ENCODE data around the gene EMILIN1. TPM values are rescaled to one million over a fixed set of nuclear protein-coding genes. Genes with fewer than 3 reads are reported as not detected.

The EMILIN1 gene
- total RNA-seq, 2 experiments from 2014 or later = 1.1 to 1.4 TPM

DNA sequence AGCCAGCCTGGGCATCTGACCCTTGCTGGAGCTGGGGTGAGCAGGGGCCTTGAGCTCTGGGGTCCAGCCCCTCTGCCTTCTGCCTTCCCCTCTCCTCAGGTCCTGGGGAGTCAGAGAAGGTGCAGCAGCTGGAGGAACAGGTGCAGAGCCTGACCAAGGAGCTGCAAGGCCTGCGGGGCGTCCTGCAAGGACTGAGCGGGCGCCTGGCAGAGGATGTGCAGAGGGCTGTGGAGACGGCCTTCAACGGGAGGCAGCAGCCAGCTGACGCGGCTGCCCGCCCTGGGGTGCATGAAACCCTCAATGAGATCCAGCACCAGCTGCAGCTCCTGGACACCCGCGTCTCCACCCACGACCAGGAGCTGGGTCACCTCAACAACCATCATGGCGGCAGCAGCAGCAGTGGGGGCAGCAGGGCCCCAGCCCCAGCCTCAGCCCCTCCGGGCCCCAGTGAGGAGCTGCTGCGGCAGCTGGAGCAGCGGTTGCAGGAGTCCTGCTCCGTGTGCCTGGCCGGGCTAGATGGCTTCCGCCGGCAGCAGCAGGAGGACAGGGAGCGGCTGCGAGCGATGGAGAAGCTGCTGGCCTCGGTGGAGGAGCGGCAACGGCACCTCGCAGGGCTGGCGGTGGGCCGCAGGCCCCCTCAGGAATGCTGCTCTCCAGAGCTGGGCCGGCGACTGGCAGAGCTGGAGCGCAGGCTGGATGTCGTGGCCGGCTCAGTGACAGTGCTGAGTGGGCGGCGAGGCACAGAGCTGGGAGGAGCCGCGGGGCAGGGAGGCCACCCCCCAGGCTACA, 3.8 kb downstream of the EMILIN1 start:
- peaks cover 53% of the 10 kb centered on the region for H3K4me1 Mint-ChIP-seq (ENCODE audit: low read depth)
- POLR2A ChIA-PET = interaction anchor here (0.8 to 4.5 kb wide), 7 partner anchors 10 to 130 kb away, joined by 3 to 34 read pairs (median 3); partner anchors contain the start of genes AGBL5, ATRAID, OST4 and SLC5A6
- no peaks in the 10 kb centered on the region for H3K9me3 Mint-ChIP-seq (ENCODE audit: insufficient read depth)
- CTCF ChIA-PET = interaction anchor here (0.7 to 3.4 kb wide), 6 partner anchors 10 to 952 kb away, joined by 3 to 28 read pairs (median 4); partner anchors contain the start of genes AGBL5 and OST4
- ATAC-seq = no peak
- H3K27me3 Mint-ChIP-seq (ENCODE audit: low read depth) = no peaks in the 10 kb centered on the region
- peak overlapping the region; percentile 72 for H3K4me3 Mint-ChIP-seq
- DNase-seq = no peak
- peak overlapping the region; percentile 98 for H3K27ac Mint-ChIP-seq
- H3K36me3 Mint-ChIP-seq (ENCODE audit: low read depth) = no peaks in the 10 kb centered on the region

DNA sequence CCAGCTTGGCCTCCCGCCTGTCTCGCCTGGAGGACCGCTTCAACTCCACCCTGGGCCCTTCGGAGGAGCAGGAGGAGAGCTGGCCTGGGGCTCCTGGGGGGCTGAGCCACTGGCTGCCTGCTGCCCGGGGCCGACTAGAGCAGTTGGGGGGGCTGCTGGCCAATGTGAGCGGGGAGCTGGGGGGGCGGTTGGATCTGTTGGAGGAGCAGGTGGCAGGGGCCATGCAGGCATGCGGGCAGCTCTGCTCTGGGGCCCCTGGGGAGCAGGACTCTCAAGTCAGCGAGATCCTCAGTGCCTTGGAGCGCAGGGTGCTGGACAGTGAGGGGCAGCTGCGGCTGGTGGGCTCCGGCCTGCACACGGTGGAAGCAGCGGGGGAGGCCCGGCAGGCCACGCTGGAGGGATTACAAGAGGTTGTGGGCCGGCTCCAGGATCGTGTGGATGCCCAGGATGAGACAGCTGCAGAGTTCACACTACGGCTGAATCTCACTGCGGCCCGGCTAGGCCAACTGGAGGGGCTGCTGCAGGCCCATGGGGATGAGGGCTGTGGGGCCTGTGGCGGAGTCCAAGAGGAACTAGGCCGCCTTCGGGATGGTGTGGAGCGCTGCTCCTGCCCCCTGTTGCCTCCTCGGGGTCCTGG, 4.5 kb downstream of the EMILIN1 start:
- H3K4me1 Mint-ChIP-seq (ENCODE audit: low read depth) = peaks cover 54% of the 10 kb centered on the region
- H3K27ac Mint-ChIP-seq = peak overlapping the region; percentile 67
- no peak for ATAC-seq
- CTCF ChIA-PET = interaction anchor here (1.1 to 3.4 kb wide), 2 partner anchors 11 to 51 kb away, joined by 3 to 28 read pairs; partner anchors contain the start of gene OST4
- H3K4me3 Mint-ChIP-seq = no peak overlapping the region
- DNase-seq = no peak
- H3K36me3 Mint-ChIP-seq (ENCODE audit: low read depth) = no peaks in the 10 kb centered on the region
- POLR2A ChIA-PET = interaction anchor here (0.8 to 4.5 kb wide), 5 partner anchors 11 to 129 kb away, joined by 3 to 34 read pairs (median 4); partner anchors contain the start of genes ATRAID, OST4 and SLC5A6
- H3K27me3 Mint-ChIP-seq (ENCODE audit: low read depth) = no peaks in the 10 kb centered on the region
- no peaks in the 10 kb centered on the region for H3K9me3 Mint-ChIP-seq (ENCODE audit: insufficient read depth)

DNA sequence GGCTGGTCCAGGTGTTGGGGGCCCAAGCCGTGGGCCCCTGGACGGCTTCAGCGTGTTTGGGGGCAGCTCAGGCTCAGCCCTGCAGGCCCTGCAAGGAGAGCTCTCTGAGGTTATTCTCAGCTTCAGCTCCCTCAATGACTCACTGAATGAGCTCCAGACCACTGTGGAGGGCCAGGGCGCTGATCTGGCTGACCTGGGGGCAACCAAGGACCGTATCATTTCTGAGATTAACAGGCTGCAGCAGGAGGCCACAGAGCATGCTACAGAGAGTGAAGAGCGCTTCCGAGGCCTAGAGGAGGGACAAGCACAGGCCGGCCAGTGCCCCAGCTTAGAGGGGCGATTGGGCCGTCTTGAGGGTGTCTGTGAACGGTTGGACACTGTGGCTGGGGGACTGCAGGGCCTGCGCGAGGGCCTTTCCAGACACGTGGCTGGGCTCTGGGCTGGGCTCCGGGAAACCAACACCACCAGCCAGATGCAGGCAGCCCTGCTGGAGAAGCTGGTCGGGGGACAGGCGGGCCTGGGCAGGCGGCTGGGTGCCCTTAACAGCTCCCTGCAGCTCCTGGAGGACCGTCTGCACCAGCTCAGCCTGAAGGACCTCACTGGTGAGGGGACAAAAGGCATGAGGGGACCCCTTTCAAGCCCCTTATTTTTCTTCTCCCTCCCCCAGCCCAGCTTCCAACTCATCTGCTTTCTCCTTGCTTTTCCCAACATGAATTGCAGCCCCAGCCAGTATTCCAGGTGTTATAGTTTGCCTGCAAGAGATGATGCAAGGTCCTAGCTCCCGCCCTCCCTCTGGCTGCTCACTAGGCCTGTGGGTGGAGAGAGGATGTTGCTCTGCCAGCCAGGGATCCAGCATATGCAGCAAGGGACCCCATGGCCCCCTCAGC, 5.2 kb downstream of the EMILIN1 start:
- no peaks in the 10 kb centered on the region for H3K27me3 Mint-ChIP-seq (ENCODE audit: low read depth)
- peak overlapping the region; percentile 43 for H3K27ac Mint-ChIP-seq
- DNase-seq (no peak), ATAC-seq (no peak)
- no peaks in the 10 kb centered on the region for H3K9me3 Mint-ChIP-seq (ENCODE audit: insufficient read depth)
- H3K4me3 Mint-ChIP-seq = no peak overlapping the region
- H3K4me1 Mint-ChIP-seq (ENCODE audit: low read depth) = peaks cover 58% of the 10 kb centered on the region
- POLR2A ChIA-PET = interaction anchor here (0.9 to 4.5 kb wide), 5 partner anchors 11 to 128 kb away, joined by 3 to 34 read pairs (median 4); partner anchors contain the start of genes ATRAID, OST4 and SLC5A6
- CTCF ChIA-PET = interaction anchor here (1.1 to 3.4 kb wide), 4 partner anchors 12 to 122 kb away, joined by 3 to 28 read pairs (median 6); partner anchors contain the start of genes AGBL5 and OST4
- H3K36me3 Mint-ChIP-seq (ENCODE audit: low read depth) = no peaks in the 10 kb centered on the region

DNA sequence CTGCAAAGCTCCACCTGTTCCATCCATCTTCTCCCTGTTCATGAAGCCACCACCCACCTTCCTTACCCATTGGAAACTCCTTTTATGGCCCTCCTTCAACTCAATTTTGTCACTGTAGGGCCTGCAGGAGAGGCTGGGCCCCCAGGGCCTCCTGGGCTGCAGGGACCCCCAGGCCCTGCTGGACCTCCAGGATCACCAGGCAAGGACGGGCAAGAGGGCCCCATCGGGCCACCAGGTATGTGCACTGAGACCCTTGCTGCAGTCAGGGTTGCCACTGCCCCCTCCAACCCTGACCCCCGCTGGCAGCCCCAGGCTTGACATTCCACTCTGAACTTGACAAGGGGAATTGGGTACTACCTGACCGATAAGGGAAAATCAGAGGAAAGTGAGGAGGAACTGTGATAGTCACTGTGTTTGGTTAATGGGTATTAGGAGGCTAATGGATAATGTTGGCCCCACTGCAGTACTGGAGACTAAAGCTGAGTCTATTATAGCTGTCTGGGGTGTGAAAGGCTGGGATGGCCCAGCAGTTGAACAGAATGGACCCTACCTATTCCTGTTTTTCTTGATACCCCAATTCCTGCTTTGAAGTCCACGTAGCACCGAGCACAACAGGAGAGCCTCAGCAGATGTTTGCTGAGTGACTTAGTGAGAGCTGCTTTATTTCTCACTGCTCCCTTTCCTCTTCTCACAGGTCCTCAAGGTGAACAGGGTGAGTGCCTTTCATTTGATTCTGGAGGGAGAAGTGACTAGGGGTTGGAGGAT, 6.1 kb downstream of the EMILIN1 start:
- DNase-seq (no peak), ATAC-seq (no peak)
- ChIA-PET POLR2A (interaction anchor here (1.0 to 1.7 kb wide), 3 partner anchors 13 to 128 kb away, joined by 3 to 12 read pairs (median 4); partner anchors contain the start of genes ATRAID, OST4 and SLC5A6), CTCF (interaction anchor here (1.2 to 1.7 kb wide), 4 partner anchors 13 to 122 kb away, joined by 5 to 8 read pairs (median 6); partner anchors contain the start of genes AGBL5 and OST4)
- no peaks in the 10 kb centered on the region for H3K27me3 Mint-ChIP-seq (ENCODE audit: low read depth)
- H3K36me3 Mint-ChIP-seq (ENCODE audit: low read depth) = no peaks in the 10 kb centered on the region
- H3K4me1 Mint-ChIP-seq (ENCODE audit: low read depth) = peaks cover 65% of the 10 kb centered on the region
- peak overlapping the region; percentile 61 for H3K27ac Mint-ChIP-seq
- H3K4me3 Mint-ChIP-seq = peak overlapping the region; percentile 80
- H3K9me3 Mint-ChIP-seq (ENCODE audit: insufficient read depth) = no peaks in the 10 kb centered on the region

DNA sequence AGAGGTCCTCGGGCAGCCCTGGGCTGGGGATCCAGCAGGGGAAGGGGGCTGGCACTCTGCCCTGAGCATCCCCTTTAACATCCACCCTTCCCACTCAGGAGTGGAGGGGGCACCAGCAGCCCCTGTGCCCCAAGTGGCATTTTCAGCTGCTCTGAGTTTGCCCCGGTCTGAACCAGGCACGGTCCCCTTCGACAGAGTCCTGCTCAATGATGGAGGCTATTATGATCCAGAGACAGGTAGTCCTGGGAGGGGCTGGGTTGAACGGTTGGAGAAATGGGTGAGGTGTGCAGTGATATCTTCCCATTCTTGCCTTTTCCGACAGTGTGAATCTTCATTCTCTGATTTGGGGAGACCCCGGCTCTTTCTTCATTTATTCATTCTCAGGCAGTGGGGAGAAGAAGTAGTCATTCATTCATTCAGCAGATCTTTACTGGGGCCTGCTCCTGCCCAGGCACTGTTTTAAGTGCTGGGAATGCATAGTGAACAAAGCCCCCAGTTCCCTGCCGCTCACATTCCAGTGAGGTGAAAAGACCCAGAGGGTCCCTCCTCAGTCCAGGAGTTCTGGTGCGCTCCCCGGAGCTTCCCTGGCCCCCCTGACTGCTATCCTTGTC, 6.8 kb downstream of the EMILIN1 start:
- peak overlapping the region; percentile 84 for H3K27ac Mint-ChIP-seq
- ATAC-seq (no peak), DNase-seq (no peak)
- ChIA-PET CTCF (interaction anchor here (0.9 to 1.7 kb wide), 5 partner anchors 14 to 123 kb away, joined by 3 to 8 read pairs (median 6); partner anchors contain the start of genes AGBL5 and OST4), POLR2A (interaction anchor here (0.7 to 1.9 kb wide), 6 partner anchors 11 to 375 kb away, joined by 3 to 12 read pairs (median 5); partner anchors contain the start of genes OST4, PREB and SNX17)
- H3K4me3 Mint-ChIP-seq = peak overlapping the region; percentile 80
- H3K36me3 Mint-ChIP-seq (ENCODE audit: low read depth) = no peaks in the 10 kb centered on the region
- H3K27me3 Mint-ChIP-seq (ENCODE audit: low read depth) = no peaks in the 10 kb centered on the region
- peaks cover 67% of the 10 kb centered on the region for H3K4me1 Mint-ChIP-seq (ENCODE audit: low read depth)
- H3K9me3 Mint-ChIP-seq (ENCODE audit: insufficient read depth) = no peaks in the 10 kb centered on the region

DNA sequence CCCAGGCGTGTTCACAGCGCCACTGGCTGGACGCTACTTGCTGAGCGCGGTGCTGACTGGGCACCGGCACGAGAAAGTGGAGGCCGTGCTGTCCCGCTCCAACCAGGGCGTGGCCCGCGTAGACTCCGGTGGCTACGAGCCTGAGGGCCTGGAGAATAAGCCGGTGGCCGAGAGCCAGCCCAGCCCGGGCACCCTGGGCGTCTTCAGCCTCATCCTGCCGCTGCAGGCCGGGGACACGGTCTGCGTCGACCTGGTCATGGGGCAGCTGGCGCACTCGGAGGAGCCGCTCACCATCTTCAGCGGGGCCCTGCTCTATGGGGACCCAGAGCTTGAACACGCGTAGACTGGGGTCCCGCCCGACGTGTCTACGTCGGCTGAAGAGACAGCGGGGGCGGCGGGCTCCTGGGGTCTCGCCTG, 7.3 kb downstream of the EMILIN1 start:
- DNase-seq (peak; percentile 53), ATAC-seq (peak; percentile 2)
- H3K27ac Mint-ChIP-seq = peak overlapping the region; percentile 84
- H3K9me3 Mint-ChIP-seq (ENCODE audit: insufficient read depth) = no peaks in the 10 kb centered on the region
- no peaks in the 10 kb centered on the region for H3K36me3 Mint-ChIP-seq (ENCODE audit: low read depth)
- POLR2A ChIA-PET = interaction anchor here (0.7 to 1.9 kb wide), 6 partner anchors 12 to 375 kb away, joined by 3 to 12 read pairs (median 5); partner anchors contain the start of genes OST4, PREB and SNX17
- H3K27me3 Mint-ChIP-seq (ENCODE audit: low read depth) = no peaks in the 10 kb centered on the region
- CTCF ChIA-PET = interaction anchor here (0.9 to 1.7 kb wide), 4 partner anchors 14 to 124 kb away, joined by 3 to 7 read pairs (median 6); partner anchors contain the start of gene OST4
- H3K4me1 Mint-ChIP-seq (ENCODE audit: low read depth) = peaks cover 64% of the 10 kb centered on the region
- H3K4me3 Mint-ChIP-seq = peak overlapping the region; percentile 80

DNA sequence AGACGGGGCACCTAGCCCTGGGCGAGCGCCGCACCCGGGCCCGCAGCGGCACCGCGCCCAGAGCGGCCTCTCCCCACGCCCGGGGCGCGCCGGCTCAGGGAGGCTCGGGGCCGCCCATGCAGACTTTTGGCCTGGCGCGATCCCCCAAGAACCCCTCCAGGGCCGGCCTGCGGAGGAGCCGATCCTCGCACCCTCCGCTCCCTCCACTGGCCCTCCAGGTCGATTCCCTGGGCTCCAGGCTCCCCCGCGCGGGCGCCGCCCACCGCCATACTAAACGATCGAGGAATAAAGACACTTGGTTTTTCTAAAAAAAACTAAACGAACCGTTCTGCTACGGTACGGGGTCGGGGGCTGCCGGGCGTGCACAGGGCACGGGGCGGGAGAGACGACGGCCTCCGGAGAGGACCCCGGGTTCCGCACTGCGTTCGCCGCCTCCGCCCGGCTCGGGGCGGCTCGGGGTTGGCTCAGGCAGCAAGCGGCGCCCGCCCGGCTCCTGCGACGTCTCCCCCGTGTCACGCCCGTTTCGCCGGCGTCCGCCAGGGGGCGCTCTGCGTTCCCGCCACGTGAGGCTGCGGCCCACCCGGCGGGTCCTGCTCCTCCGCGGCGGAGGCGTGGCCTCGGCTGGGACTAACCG, 7.8 kb downstream of the EMILIN1 start:
- Mint-ChIP-seq H3K4me3 (peak overlapping the region; percentile 80), H3K27ac (peak overlapping the region; percentile 88), H3K36me3 (ENCODE audit: low read depth) (no peaks in the 10 kb centered on the region), H3K9me3 (ENCODE audit: insufficient read depth) (no peaks in the 10 kb centered on the region), H3K4me1 (ENCODE audit: low read depth) (peaks cover 59% of the 10 kb centered on the region), H3K27me3 (ENCODE audit: low read depth) (no peaks in the 10 kb centered on the region)
- POLR2A ChIA-PET = interaction anchor here (1.0 to 1.9 kb wide), 5 partner anchors 12 to 285 kb away, joined by 3 to 12 read pairs (median 5); partner anchors contain the start of genes OST4 and SNX17
- DNase-seq (peak; percentile 97), ATAC-seq (peak; percentile 90)
- CTCF ChIA-PET = interaction anchor here (0.8 to 1.7 kb wide), 10 partner anchors 14 to 216 kb away, joined by 3 to 9 read pairs (median 6); partner anchors contain the start of genes ABHD1 and PREB

DNA sequence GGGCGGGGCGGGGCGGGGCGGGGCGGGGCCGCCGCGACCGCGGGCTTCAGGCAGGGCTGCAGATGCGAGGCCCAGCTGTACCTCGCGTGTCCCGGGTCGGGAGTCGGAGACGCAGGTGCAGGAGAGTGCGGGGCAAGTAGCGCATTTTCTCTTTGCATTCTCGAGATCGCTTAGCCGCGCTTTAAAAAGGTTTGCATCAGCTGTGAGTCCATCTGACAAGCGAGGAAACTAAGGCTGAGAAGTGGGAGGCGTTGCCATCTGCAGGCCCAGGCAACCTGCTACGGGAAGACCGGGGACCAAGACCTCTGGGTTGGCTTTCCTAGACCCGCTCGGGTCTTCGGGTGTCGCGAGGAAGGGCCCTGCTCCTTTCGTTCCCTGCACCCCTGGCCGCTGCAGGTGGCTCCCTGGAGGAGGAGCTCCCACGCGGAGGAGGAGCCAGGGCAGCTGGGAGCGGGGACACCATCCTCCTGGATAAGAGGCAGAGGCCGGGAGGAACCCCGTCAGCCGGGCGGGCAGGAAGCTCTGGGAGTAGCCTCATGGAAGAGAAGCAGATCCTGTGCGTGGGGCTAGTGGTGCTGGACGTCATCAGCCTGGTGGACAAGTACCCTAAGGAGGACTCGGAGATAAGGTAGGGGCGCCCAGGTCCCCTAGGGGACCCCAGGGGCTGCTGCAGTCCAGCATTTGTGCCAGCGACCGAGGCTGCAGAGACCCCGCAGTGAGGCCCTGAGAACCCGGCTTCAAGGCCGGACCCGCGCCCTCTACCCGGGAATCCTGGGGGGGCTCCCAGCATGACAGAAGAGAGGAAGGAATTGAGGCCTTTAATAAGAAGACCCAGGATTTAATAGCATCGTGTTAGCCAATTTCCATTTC, 8.5 kb downstream of the EMILIN1 start, which contains the start of gene KHK:
Gene KHK (plus strand): TSS at position 49 of the 870 bp plus-strand sequence. CDS start 488 bp downstream, at position 537.
- peak within 1 kb of the TSS; percentile 88 for H3K27ac Mint-ChIP-seq
- ChIA-PET CTCF (interaction anchor here (0.8 to 2.9 kb wide), 19 partner anchors 9 to 216 kb away, joined by 3 to 11 read pairs (median 5); partner anchors contain the start of genes ABHD1, OST4 and PREB), POLR2A (interaction anchor here (0.9 to 1.9 kb wide), 4 partner anchors 12 to 36 kb away, joined by 3 to 7 read pairs (median 4); partner anchors contain the start of gene AGBL5)
- ATAC-seq = peak; percentile 15
- H3K4me1 Mint-ChIP-seq (ENCODE audit: low read depth) = peaks cover 51% of the 10 kb centered on the region
- H3K9me3 Mint-ChIP-seq (ENCODE audit: insufficient read depth) = no peaks in the 10 kb centered on the region
- peak within 1 kb of the TSS; percentile 80 for H3K4me3 Mint-ChIP-seq
- no peaks in the 10 kb centered on the region for H3K27me3 Mint-ChIP-seq (ENCODE audit: low read depth)
- no peak for DNase-seq
- no peaks in the 10 kb centered on the region for H3K36me3 Mint-ChIP-seq (ENCODE audit: low read depth)
